HL-60/S4 (cell line): ENCODE results near the gene IMPDH2.

Experiments
- in situ Hi-C: fragments of 300-500 bp; cut with MboI; formaldehyde crosslinking; loops from 2 replicates; pipeline ENCODE4 v1.14.3; 2022; ENCODE audit warnings: low sequenced_read_pairs

The IMPDH2 gene

DNA sequence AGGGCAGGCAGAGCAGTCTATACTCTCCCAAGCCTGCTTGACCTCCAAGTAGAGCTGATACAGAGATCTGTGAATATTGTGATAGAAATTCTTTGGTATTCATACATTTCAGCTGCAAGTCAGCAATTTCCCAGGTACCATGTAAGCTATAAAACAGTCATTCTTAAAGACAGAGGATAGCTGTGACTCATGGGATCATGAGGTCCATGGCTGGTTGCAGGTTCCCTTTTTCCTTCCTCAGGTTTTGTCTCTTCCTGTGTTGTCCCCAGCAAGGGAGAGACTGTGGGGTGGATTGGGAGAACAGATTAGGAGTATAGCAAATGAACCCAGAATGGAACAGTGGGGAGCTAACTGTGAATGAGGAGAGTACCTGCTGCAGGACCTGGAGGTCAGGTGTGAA lies 44.5 kb downstream of the IMPDH2 start:
- in situ Hi-C loops, result no loop called here

DNA sequence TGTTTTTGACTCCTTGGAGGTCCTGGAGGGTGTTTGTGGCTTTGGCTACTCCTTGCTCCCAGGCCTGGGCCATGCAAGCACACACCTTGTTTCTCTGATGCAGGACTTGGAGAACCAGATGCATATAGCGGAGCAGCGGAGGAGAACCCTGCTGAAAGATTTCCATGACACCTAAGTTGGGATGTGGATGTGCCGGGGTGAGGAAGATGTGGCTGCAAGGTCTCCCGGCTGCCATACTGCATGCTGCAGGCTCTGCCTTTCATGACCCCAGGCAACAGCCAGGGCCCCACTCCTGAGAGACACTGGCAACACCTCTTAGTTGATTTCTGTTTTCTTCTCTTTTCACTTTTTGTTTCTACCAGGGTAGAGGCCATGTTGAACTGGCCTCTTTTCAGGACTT lies 46.1 kb downstream of the IMPDH2 start:
- in situ Hi-C loops, result no loop called here

DNA sequence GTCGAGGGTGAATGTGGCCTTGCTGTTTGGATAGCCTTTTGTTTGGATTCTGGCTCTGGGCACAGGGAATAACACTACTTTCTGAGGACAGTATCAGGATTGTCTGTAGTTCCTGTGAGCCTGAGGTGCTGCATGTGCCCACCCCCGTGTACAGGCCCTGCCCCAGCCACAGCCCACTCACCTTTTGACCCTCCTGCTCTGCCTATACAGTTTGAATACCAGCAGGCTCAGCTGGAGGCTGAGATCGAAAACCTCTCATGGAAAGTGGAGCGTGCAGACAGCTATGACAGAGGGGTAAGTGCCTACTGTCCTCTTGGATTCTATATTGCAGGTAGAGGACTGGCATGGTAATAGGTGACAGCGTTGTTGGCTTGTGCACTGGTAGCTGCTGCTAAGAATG lies 46.5 kb downstream of the IMPDH2 start:
- in situ Hi-C loops, result no loop called here

DNA sequence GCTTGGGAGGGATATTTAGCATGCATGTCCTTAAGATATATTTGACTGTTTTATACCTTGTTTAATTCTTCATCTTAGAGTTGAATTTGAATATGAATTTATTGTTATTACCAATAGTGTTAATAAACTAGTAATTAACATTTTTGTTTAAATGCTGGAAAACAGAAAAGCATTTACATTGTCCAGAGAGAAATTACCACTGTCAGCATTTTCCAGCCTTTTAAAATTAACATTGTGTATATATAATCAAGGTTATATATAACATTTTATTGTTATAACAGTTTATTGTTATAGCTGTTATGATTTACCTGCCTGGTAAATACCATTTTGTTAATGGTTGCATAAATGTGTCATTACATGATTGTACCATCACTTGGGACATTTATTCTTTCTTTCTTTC lies 47.2 kb downstream of the IMPDH2 start:
- in situ Hi-C loops, result no loop called here

DNA sequence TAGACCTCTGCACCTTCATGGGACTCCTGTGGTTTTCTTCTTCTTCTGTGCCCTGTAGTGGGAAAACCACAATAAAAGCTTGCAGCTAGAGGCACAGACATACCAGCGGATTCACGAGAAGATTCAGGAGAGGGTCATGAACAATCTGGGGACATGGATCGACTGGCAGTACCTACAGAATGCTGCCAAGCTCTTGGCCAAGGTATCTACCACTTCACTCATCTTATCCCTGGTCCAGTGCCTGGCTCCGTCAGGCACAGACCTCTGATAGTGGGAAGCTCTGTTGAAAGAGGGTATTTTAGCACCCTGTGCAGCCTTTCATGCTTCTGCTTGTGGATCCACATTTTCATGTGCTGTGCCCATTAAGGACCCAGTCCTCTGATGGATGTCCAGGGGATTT lies 48.9 kb downstream of the IMPDH2 start:
- in situ Hi-C loops, result no loop called here

DNA sequence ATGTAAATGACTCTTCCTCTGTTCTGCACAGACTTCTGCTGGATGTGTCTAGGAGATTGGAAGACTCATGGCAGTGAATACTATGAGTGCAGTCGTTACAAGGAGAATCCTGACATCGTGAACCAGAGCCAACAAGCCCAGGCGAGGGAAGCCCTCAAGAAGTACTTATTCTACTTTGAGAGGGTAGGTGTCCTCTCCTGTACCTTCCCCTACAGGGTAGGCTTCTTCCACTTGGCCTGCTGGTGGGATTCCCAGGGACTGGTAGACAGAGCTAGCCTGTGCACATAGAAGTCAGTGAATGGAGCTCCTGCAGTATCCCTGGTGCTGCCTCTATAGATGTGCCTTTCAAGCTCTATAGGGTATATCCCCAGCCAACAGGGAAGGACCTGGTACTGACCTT lies 49.7 kb downstream of the IMPDH2 start:
- in situ Hi-C loops, result no loop called here
